NCI-H146 treated with DMSO at 0.1 percent for 48 hours (cell line): ENCODE measurements around the gene SBNO2.

Experiments used
- DNase-seq: peaks from one replicate; lab custom pipeline; 2025; ENCODE audit not compliant: unreplicated experiment; lab: John Stamatoyannopoulos, UW

Gene SBNO2

DNA sequence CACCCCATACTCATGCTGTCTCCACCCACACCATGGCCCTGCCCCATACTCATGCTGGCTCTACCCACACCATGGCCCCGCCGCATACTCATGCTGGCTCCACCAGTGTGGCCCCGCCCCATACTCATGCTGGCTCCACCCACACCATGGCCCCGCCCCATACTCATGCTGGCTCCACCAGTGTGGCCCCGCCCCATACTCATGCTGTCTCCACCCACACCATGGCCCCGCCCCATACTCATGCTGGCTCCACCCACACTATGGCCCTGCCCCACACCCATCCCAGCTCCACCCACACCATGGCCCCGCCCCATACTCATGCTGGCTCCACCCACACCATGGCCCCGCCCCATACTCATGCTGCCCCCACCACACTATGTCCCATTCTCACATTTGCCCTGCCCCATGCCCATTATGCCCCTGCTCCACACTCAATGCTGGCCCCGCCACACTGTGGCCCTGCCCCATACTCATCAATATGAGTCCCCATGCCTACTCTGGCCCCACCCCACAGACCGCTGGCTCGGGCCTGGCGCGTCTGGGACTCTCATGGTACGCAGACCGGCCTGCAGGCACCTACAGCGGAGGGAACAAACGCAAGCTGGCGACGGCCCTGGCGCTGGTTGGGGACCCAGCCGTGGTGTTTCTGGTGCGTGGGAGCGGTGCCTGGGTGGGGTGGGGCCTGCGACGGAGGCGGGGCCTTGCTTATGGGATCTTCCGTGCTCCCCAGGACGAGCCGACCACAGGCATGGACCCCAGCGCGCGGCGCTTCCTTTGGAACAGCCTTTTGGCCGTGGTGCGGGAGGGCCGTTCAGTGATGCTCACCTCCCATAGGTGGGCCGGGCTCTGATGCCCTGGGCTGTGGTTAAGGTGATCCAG is 110.8 kb downstream of the SBNO2 start:
- no peak for DNase-seq

GRCh38 chr19:1062387-1063029 is 111.6 kb downstream of the SBNO2 start:
- no peak for DNase-seq

DNA sequence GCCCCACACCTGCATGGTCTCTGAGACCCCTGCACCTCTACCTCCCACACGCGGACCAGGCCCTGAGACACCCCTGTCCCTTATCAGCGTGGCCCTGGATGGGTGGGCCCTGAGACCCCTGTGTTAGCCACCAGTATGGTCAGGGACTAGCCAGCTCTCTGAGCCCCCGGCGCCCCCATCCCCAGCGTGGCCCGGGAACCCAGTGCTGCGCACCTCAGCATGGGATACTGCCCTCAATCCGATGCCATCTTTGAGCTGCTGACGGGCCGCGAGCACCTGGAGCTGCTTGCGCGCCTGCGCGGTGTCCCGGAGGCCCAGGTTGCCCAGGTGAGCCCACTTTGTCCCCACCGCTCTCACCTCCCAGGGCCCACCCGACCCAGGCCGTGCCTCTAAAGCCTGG is 112.1 kb downstream of the SBNO2 start:
- DNase-seq = no peak

GRCh38 chr19:1060689-1061088 is 113.4 kb downstream of the SBNO2 start:
- DNase-seq = no peak

- no peak for DNase-seq
Measured at GRCh38 chr19:1058112-1058511, 116.0 kb downstream of the SBNO2 start.
